Body of pancreas (tissue), 4 donors: ENCODE measurements around the gene NF1. TPM values are rescaled to one million over a fixed set of nuclear protein-coding genes. Genes with fewer than 3 reads are reported as not detected.

Experiments
- ATAC-seq: fragments of 150-250 bp; one replicate; pipeline ENCODE4 v1.9.1; 2016
- DNase-seq, 4 donors: peaks; one replicate each; pipeline ENCODE4 v3.0.0-alpha.2; 2019
- H3K27ac ChIP-seq, 4 donors: fragments of 200-600 bp; sonication (generic); 1 replicate in 3 of 4; 2 replicates in 1 of 4; pipeline versions ENCODE4 v1.5.1 to v1.6.1; 2016 to 2019; ENCODE audit warnings: mild to moderate bottlenecking in 1 of 4, mixed read lengths in 1 of 4, moderate library complexity in 1 of 4
- H3K27me3 ChIP-seq, 2 donors: fragments of 200-600 bp; sonication (generic); one replicate each; pipeline ENCODE4 v1.6.0; 2016; ENCODE audit warnings: mild to moderate bottlenecking in 1 of 2
- H3K36me3 ChIP-seq, 2 donors: fragments of 200-600 bp; sonication (generic); replicated peaks in 1 of 2; 2 replicates each; pipeline ENCODE4 v1.5.1; 2016; ENCODE audit warnings: low read depth in 2 of 2; ENCODE audit not compliant: insufficient read depth in 1 of 2
- H3K4me1 ChIP-seq: fragments of 200-600 bp; sonication (generic); one replicate; pipeline ENCODE4 v1.6.0; 2016
- H3K4me3 ChIP-seq, 2 donors: fragments of 200-600 bp; sonication (generic); 1 replicate in 1 of 2; 2 replicates in 1 of 2; pipeline ENCODE4 v1.5.1; 2016 to 2019
- H3K9me3 ChIP-seq, 3 donors: fragments of 200-600 bp; sonication (generic); 1 replicate in 2 of 3; 2 replicates in 1 of 3; pipeline ENCODE4 v1.5.1; 2016
- CTCF ChIP-seq, 7 experiments: fragments of 450-650 bp in 4 of 7; fragments of 200-600 bp in 3 of 7; sonication (generic) in 3 of 7; IDR thresholded peaks; one replicate each; pipeline ENCODE4 v1.5.1; 2016 to 2019; ENCODE audit warnings: antibody characterized with exemption in 7 of 7
- POLR2A ChIP-seq, 3 donors: fragments of 450-650 bp; IDR thresholded peaks; one replicate each; pipeline ENCODE4 v1.6.1; 2016; ENCODE audit warnings: antibody characterized with exemption in 3 of 3, mild to moderate bottlenecking in 2 of 3
- WGBS, 2 donors: methylation state at CpG; one replicate each; pipeline ENCODE4 v1.1.5; 2017; 5-methylcytosine and 5-hydroxymethylcytosine counted together
- intact Hi-C: fragments of 100-400 bp; cut with DNase I; formaldehyde crosslinking; loops from one replicate; pipeline ENCODE4 v1.15.1; 2023
- total RNA-seq, 2 donors: library from RNA; depleted of rRNA; stranded (reverse); fragments of >200 nt; gene quantifications; one replicate each; pipeline ENCODE4 v1.1.0, GENCODE V29; 2016

NF1 gene
- total RNA-seq, 2 donors from 2014 or later = 54.7 to 57.1 TPM

DNA sequence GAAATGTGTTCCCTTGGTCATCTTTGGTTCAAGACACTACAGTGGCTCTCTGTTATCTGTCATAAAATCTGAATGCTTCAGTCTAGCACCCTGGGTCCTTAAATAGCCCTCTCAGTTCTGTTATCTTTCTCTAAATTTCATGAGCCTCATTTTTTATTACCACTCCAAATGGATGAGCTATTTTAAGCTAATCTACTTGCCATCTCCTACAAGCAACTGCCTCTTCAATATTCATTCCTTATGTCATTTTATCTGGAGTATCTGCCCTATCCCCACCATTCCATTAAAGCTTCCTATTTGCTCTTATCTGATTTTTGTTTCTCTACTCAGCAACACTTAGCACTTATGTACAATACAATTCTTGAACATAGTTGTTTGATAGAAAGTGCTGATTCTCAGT lies 254.7 kb downstream of the NF1 start:
- H3K4me1 ChIP-seq = no peaks in the 10 kb centered on the region
- H3K27ac ChIP-seq = no peak overlapping the region
- ATAC-seq (no peak), DNase-seq (no peak)
- no peaks in the 10 kb centered on the region for H3K27me3 ChIP-seq
- intact Hi-C loops = no loop called here
- no peaks in the 10 kb centered on the region for H3K9me3 ChIP-seq
- TF ChIP-seq CTCF (IDR thresholded peaks at IDR 0.05) = no peak
- no peak overlapping the region for H3K4me3 ChIP-seq
- peaks cover 0 to 12% of the 10 kb centered on the region in 2 donors for H3K36me3 ChIP-seq

DNA sequence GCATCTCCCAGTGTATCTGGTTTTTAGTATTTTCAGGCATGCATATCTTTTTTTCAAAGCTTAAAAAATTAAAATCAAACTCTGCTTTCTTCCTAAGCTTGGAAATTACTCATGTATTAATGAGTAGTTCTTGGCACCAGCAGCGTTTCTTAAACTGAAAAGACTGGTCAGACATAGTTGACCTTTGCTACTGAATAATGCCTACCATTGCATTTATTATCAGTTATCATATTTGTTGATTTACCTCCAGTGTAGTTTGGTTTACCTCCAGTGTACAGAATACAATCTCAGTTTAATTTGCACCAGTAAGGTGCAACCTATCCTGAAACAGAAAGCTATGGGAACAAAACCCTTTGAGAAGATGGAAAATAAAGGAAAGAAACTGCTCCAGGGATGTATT lies 261.2 kb downstream of the NF1 start:
- 10 to 11% methylated on average over 1 of the region's 1 CpG for WGBS, 2 donors
- H3K36me3 ChIP-seq = peaks cover 3 to 12% of the 10 kb centered on the region in 2 donors
- no peaks in the 10 kb centered on the region for H3K4me1 ChIP-seq
- TF ChIP-seq CTCF (IDR thresholded peaks at IDR 0.05) (no peak), POLR2A (IDR thresholded peaks at IDR 0.05) (no peak)
- H3K9me3 ChIP-seq = no peaks in the 10 kb centered on the region
- no peaks in the 10 kb centered on the region for H3K27me3 ChIP-seq
- intact Hi-C loops = no loop called here
- H3K27ac ChIP-seq = no peak overlapping the region
- H3K4me3 ChIP-seq = no peak overlapping the region
- no peak for ATAC-seq
- no peak for DNase-seq

DNA sequence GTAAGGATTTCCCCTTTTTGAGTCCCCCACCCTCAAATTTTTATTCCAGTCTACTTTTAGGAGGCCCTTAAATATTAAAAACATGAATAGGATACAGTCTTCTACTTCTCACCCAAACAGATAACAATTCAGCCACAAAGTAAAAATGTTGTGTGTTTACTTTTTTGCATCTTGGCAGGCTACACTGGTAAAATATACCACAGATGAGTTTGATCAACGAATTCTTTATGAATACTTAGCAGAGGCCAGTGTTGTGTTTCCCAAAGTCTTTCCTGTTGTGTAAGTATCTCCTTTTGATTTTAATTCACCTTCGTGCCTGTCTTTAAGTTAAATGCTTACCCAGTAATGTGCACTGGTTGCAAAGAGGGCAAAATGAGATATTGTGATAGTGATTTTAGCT lies 262.3 kb downstream of the NF1 start:
- Histone ChIP-seq H3K4me3 (no peak overlapping the region), H3K36me3 (peaks cover 3 to 12% of the 10 kb centered on the region in 2 donors), H3K4me1 (no peaks in the 10 kb centered on the region), H3K9me3 (no peaks in the 10 kb centered on the region), H3K27ac (no peak overlapping the region), H3K27me3 (no peaks in the 10 kb centered on the region)
- intact Hi-C loops = no loop called here
- ATAC-seq = no peak
- TF ChIP-seq CTCF (IDR thresholded peaks at IDR 0.05) (no peak), POLR2A (IDR thresholded peaks at IDR 0.05) (no peak)
- DNase-seq = no peak
- 66 to 67% methylated on average over 2 of the region's 2 CpGs for WGBS, 2 donors

DNA sequence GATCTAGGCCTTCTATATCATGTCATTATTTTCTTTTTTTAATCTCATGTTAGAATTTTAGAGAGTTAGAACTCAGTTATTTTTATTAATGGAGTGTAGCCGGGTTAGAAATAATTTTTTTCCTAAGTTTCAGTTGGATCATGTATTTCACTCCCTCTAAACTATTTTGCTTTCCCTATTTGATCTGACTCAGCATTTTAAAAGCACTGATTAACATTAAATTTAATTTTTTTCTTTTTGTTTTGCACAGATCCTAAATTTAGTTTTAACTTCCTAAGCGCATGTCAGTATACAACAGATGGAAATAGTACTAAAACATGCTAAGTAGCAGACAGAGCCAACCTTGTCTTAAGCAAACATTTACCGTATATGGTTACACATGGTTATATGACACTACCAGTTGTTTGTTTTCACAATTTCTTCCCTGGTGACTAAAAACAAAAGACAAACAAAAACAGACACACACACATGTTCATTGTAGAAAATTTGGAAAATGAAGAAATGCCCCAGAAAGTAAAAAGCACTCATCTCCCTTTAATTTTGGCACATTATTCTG lies 263.1 kb downstream of the NF1 start:
- H3K4me3 ChIP-seq = no peak overlapping the region
- H3K4me1 ChIP-seq = no peaks in the 10 kb centered on the region
- ATAC-seq = no peak
- no peaks in the 10 kb centered on the region for H3K9me3 ChIP-seq
- DNase-seq = no peak
- WGBS, 2 donors = 74 to 78% methylated on average over 3 of the region's 3 CpGs
- H3K27ac ChIP-seq = no peak overlapping the region
- H3K27me3 ChIP-seq = no peaks in the 10 kb centered on the region
- intact Hi-C loops = no loop called here
- peaks cover 3 to 11% of the 10 kb centered on the region in 2 donors for H3K36me3 ChIP-seq
- TF ChIP-seq CTCF (IDR thresholded peaks at IDR 0.05) = no peak
- no peak for TF ChIP-seq POLR2A (IDR thresholded peaks at IDR 0.05)

DNA sequence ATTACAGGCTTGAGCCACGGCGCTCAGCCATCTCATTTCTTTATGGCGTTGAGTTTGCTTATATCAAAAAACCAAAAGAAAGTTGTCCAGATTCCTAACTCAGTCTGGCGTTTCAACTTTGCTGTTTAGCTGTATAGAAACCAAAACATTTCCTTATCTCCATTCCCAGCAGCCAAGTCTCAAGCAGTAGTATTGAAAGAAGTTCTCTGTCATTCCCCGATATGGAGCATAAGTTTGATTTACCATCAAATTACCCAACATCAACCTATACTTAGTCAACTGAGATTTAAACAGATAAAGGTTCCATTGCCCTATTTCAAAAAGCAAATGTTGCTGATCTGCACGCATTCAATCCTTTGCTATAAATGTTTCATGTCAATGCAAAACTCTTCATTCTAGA lies 269.2 kb downstream of the NF1 start:
- H3K4me3 ChIP-seq = no peak overlapping the region
- intact Hi-C loops = no loop called here
- no peak overlapping the region for H3K27ac ChIP-seq
- H3K27me3 ChIP-seq = no peaks in the 10 kb centered on the region
- no peaks in the 10 kb centered on the region for H3K4me1 ChIP-seq
- TF ChIP-seq CTCF (IDR thresholded peaks at IDR 0.05) (no peak), POLR2A (IDR thresholded peaks at IDR 0.05) (no peak)
- ATAC-seq (no peak), DNase-seq (no peak)
- H3K36me3 ChIP-seq = peaks cover 0 to 4% of the 10 kb centered on the region in 2 donors
- WGBS, 2 donors = 94 to 97% methylated on average over 6 of the region's 6 CpGs
- no peaks in the 10 kb centered on the region for H3K9me3 ChIP-seq
